ENCODE measurements around the gene BACH2.

DNA sequence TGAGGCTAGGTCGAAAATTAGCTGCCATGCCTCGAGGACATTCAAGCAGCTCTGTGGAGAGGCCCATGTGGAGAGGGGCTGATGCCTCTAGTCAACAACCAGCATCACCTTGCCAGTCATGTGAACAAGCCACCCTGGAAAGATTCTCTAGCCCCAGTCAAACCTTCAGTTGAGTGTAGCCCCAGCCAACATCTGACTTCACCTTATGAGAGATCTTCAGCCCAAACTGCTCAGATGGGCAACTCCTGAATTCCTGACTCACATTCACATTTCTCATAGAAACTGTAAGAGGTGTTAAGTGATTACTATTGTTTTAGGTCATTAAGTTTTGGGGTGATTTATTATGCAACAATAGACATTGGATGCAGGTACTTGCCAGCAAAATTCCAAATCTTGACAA is 357.5 kb downstream of the BACH2 start:
- no peak for TF ChIP-seq POLR2A (IDR thresholded peaks at IDR 0.05; ENCODE audit: low read depth, low read length)
- TF ChIP-seq TAF1 (IDR thresholded peaks at IDR 0.05; ENCODE audit: borderline replicate concordance, low read depth, low read length), result no peak
- no peak for TF ChIP-seq POLR2AphosphoS5 (IDR thresholded peaks at IDR 0.05; ENCODE audit: low read depth, low read length)

All from GM12892 (cell line).